HPDE6-E6E7 (cell line): ENCODE results near the gene MARCHF9.
A peak's percentile ranks its signal among the peaks of the same experiment; 100 is the strongest.
"Not testable (repeated sequence)": the region's sequence is repeated elsewhere in the genome, so short reads cannot be mapped to it uniquely, and the experiment has no call there.

Source experiments
- DNase-seq: peaks from one replicate; pipeline ENCODE4 v3.0.0; 2011; ENCODE audit warnings: missing footprints; ENCODE audit errors: extremely low spot score

Gene MARCHF9

GRCh38 chr12:57769594-57769993 is 14.7 kb downstream of the MARCHF9 start:
- no peak for DNase-seq

- DNase-seq, result no peak
Observed at GRCh38 chr12:57770734-57771133, 15.8 kb downstream of the MARCHF9 start.

- DNase-seq, result no peak
Observed at GRCh38 chr12:57771236-57771872, 16.5 kb downstream of the MARCHF9 start.

- DNase-seq, result peak; percentile 94
Observed at GRCh38 chr12:57771873-57772428, 17.0 kb downstream of the MARCHF9 start, which contains the start of gene METTL1. Gene METTL1, minus strand, starts transcription at chr12:57772105. Its CDS starts 22 bp downstream, at chr12:57772083.

DNA sequence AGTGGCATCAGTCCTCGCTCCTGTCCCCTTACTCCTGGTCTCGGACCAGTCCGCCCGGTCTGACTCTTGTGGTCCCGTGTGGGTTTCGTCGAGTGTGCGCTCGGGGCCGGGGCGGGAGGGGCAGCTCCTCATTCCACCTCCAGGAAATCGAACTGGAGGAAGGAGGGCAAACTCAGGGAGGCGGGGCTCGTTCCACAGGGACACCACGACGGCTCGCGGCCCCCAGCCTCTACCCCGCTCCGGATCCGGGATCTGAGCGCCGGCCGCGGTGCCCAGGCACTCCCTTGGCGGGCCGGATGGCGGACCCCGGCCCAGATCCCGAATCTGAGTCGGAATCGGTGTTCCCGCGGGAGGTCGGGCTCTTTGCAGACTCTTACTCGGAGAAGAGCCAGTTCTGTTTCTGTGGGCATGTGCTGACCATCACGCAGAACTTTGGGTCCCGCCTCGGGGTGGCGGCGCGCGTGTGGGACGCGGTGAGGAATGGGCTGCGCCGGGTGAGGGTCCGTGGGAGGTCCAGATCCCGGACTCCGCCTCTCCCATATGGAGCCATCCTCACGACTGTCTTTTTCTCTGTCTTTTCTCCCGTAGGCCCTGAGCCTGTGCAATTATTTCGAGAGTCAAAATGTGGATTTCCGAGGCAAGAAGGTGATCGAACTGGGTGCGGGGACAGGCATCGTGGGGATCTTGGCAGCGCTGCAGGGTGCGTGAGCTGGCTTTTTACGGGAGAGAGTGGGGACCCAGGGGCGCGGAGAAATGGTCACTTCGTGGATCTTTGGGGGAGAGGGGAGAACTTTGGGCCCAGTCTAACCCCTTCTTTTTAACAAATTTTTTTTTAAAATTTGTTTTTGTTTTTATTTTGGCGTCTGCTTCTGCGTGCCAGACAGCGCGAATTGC is 17.8 kb downstream of the MARCHF9 start, which contains the start of gene EEF1AKMT3:
EEF1AKMT3 (plus strand) TSS at position 186 of the 894 bp plus-strand sequence; CDS start at position 297, 111 bp downstream.
- no peak for DNase-seq

DNA sequence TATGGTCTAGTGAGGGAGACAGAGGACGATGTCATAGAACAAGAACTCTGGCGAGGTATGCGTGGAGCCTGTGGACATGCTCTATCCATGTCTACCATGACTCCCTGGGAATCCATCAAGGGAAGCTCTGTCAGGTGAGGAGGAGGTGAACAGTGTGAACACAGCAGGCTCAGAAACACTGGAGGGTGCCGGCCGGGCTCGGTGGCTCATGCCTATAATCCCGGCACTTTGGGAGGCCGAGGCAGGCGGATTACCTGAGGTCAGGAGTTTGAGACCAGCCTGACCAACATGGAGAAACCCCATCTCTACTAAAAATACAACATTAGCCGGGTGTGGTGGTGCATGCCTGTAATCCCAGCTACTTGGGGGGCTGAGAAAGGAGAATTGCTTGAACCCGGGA is 19.7 kb downstream of the MARCHF9 start:
- not testable (repeated sequence) for DNase-seq

- no peak for DNase-seq
Observed at GRCh38 chr12:57775044-57775443, 20.1 kb downstream of the MARCHF9 start.

- DNase-seq, result no peak
Observed at GRCh38 chr12:57775563-57776246, 20.8 kb downstream of the MARCHF9 start.

- DNase-seq, result no peak
Observed at GRCh38 chr12:57776247-57776587, 21.3 kb downstream of the MARCHF9 start.

DNA sequence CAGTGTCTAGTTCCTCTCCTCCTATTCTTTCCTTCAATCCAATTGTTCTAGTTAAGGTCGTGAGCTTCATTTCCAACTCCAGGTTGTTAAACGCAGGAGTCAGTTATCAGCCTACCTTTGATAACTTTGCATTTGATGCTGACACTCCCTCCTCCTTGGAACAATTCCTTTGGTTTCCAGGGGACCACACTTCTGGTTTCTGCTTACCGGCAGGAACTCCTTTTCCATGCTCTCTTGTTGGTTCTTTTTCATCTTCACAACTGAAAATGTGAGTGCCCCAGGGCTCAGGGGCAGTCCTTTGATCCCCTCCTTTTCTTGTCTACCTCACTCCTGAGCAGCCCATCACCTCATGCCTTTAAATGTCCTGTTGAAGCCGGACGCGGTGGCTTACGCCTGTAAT is 22.5 kb downstream of the MARCHF9 start:
- DNase-seq, result no peak

DNA sequence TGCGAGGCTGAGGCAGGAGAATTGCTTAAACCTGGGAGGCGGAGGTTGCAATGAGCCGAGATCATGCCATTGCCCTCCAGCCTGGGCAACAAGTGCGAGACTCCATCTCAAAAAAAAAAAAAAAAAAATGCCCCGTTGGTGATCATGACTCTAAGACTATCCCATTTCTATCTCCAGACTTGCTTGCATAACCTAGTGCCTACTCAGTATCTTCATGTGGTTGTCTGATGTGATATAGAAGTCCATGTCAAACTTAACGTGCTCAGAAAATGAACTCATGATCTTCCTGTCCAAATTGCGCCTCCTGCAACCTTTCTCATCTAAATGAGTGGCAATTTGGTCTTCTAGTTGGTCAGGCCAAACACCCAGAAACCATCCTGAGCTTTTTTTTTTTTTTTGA is 23.0 kb downstream of the MARCHF9 start:
- no peak for DNase-seq

DNA sequence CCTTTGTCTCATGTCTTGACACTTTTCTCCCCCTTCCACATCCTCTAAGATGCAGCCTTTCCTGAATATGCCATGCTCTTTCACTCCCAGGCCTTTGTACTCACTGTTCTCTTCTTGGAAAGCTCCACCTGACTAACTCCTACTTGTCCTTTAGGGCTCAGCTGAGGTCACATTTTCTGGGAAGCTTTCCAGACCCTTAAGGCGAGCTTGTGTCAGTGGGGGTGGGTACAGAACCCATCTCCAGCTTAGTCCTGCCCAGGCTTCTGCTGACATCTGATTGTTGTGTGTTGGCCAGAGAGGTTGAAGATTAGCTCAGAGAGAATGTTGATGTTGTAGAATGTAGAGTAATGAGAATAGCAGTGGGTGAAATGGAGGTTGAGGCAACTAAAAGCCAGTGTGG is 24.8 kb downstream of the MARCHF9 start:
- no peak for DNase-seq

DNA sequence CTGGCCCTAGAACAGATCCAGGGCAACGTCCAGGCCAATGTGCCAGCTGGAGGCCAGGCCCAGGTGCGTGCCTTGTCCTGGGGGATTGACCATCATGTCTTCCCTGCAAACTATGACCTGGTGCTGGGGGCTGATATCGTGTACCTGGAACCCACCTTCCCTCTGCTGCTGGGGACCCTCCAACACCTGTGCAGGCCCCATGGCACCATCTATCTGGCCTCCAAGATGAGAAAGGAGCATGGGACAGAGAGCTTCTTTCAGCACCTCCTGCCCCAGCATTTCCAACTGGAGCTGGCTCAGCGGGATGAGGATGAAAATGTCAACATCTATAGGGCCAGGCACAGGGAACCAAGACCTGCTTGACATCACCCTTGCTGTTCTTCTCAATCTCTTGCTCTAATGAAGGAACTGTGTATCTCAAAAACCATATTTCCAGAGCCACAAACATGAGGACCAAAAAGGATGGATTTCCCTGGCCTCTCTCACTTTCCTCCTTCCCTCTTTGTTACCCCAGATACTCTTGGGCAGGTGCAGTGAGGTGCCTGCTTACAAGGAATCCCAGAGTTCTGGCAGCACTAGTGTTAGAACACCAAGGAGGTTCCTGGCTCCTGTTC is 25.5 kb downstream of the MARCHF9 start:
- no peak for DNase-seq

DNA sequence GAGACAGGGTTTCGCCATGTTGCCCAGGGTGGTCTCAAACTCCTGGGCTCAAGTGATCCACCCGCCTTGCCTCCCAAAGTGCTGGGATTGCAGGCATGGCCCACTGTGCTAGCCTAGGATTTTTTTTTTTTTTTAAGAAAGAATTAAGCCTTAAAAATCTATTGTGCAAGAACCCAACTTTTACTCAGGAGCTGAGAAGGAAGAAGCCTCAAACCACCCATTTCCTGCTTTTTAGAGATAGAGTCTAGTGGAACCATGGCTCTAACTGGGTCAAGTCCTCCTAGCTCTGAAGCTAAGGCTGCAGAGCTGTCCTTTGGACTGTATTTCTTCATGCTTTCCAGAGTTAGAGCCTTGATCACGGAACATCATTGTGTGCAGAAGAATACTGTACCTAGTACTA is 26.3 kb downstream of the MARCHF9 start:
- DNase-seq, result no peak

GRCh38 chr12:57781801-57782200 is 26.9 kb downstream of the MARCHF9 start:
- no peak for DNase-seq

DNA sequence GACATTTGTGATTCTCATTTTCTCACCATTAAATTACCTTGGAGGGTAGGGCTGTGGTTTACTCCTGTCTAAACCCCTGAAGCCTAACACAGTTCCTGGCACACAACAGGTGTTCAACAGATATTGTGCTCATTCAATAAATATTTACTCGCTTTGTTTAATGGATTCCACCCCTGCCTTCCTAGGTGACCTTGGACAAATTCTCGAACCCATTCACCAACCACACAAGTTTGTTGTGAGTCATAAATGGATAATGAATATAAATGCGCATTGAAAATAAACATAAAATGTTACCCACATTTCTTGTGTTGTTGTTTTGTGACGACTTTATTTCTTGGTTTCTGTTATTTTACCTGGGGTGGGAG is 27.3 kb downstream of the MARCHF9 start:
- no peak for DNase-seq

- DNase-seq, result peak; percentile 67
Observed at GRCh38 chr12:57782608-57783465, 27.9 kb downstream of the MARCHF9 start, which contains the start of gene TSFM. Gene TSFM, plus strand, starts transcription at chr12:57782787. Its CDS starts 15 bp downstream, at chr12:57782802.

- DNase-seq, result no peak
Observed at GRCh38 chr12:57783466-57783801, 28.5 kb downstream of the MARCHF9 start.

GRCh38 chr12:57783861-57784260 is 29.0 kb downstream of the MARCHF9 start:
- DNase-seq, result no peak

- peak; percentile 60 for DNase-seq
Observed at GRCh38 chr12:57793920-57794319, 39.0 kb downstream of the MARCHF9 start.

GRCh38 chr12:57795354-57795753 is 40.5 kb downstream of the MARCHF9 start:
- DNase-seq, result peak; percentile 64
